DOHH2 (cell line): ENCODE data around the gene PLEKHJ1.

Source experiments
- CTCF ChIP-seq: fragments of 200-600 bp; sonication (generic); IDR thresholded peaks from one replicate; pipeline ENCODE4 v1.5.1; 2014; ENCODE audit warnings: antibody characterized with exemption, mild to moderate bottlenecking, low read depth, low read length; ENCODE audit not compliant: poor library complexity, severe bottlenecking
- EZH2phosphoT487 ChIP-seq: fragments of 200-600 bp; sonication (generic); IDR thresholded peaks from 2 replicates; pipeline ENCODE4 v1.6.1; 2017; ENCODE audit warnings: borderline replicate concordance, mild to moderate bottlenecking, antibody characterized with exemption, low read length, moderate library complexity, mixed read lengths

GRCh38 chr19:2275588-2276428, 39.7 kb upstream of the PLEKHJ1 start:
- no peak for TF ChIP-seq CTCF
- no peak for TF ChIP-seq EZH2phosphoT487
